Measurements from ENCODE around the gene P2RX5.

P2RX5 gene

GRCh38 chr17:3655766-3656165, 40.2 kb downstream of the P2RX5 start:
- no peak for DNase-seq

- DNase-seq: no peak
These were observed 48.0 kb downstream of the P2RX5 start for GRCh38 chr17:3647769-3648555.

- no peak for DNase-seq
These were observed 48.7 kb downstream of the P2RX5 start for GRCh38 chr17:3647251-3647650.

- DNase-seq: no peak
These were observed 50.6 kb downstream of the P2RX5 start for GRCh38 chr17:3645310-3645709.

- no peak for DNase-seq
These were observed 52.0 kb downstream of the P2RX5 start for GRCh38 chr17:3643889-3644349.

- DNase-seq: no peak
These were observed 54.1 kb downstream of the P2RX5 start for GRCh38 chr17:3641717-3642486.

GRCh38 chr17:3641014-3641413, 54.9 kb downstream of the P2RX5 start:
- no peak for DNase-seq

GRCh38 chr17:3639981-3640596, 55.9 kb downstream of the P2RX5 start:
- DNase-seq: no peak

GRCh38 chr17:3636908-3637373, 59.0 kb downstream of the P2RX5 start:
- DNase-seq: no peak

- peak; percentile 81 for DNase-seq
These were observed 59.6 kb downstream of the P2RX5 start, which contains the start of the genes CTNS and SHPK for GRCh38 chr17:3636154-3636907. Gene CTNS, plus strand, starts transcription at chr17:3636760. Its CDS starts 3,447 bp downstream, at chr17:3640207. Gene SHPK, minus strand, starts transcription at chr17:3636250. Its CDS starts 31 bp downstream, at chr17:3636219.

GRCh38 chr17:3635474-3636153, 60.3 kb downstream of the P2RX5 start:
- DNase-seq: no peak

- no peak for DNase-seq
These were observed 63.7 kb downstream of the P2RX5 start for GRCh38 chr17:3632287-3632686.

- DNase-seq: no peak
These were observed 65.2 kb downstream of the P2RX5 start for GRCh38 chr17:3630781-3631180.

- no peak for DNase-seq
These were observed 68.2 kb downstream of the P2RX5 start for GRCh38 chr17:3627769-3628167.

GRCh38 chr17:3626831-3627768, 68.9 kb downstream of the P2RX5 start:
- no peak for DNase-seq
